IPS-18c (cell line): Measurements from ENCODE around the gene ZNF175.

Source experiments
- H3K4me3 ChIP-seq: 2 replicates; pipeline ENCODE4 v1.7.0; 2013; ENCODE audit warnings: low read depth, mild to moderate bottlenecking, low read length, moderate library complexity; ENCODE audit not compliant: insufficient read depth
- H3K9me3 ChIP-seq: one replicate; pipeline ENCODE4 v1.6.1; 2013; ENCODE audit warnings: mild to moderate bottlenecking, low read length, moderate library complexity; ENCODE audit not compliant: control insufficient read depth, insufficient read depth

The ZNF175 gene

DNA sequence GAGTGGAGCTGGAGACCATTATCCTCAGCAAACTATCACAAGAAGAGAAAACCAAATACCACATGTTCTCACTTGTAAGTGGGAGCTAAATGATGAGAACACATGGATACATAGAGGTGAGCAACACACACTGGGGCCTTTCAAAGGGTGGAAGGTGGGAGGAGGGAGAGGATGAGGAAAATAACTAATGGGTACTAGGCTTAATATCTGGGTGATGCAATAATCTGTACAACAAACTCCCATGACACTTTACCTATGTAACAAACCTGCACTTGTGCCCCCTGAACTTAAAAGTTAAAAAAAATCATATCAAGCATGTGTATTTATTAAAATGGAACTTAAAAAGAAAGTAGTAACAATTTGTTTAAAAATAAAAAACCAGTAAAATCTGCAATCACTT, 70.6 kb downstream of the ZNF175 start:
- no peaks in the 10 kb centered on the region for H3K9me3 ChIP-seq

More for the DNA sequence above, 70.6 kb downstream of the ZNF175 start:
- no peak overlapping the region for H3K4me3 ChIP-seq
